Cortex of kidney (tissue), 1 donor: Measurements from ENCODE around the gene LCN6.
"Not testable (repeated sequence)": the region's sequence is repeated elsewhere in the genome, so short reads cannot be mapped to it uniquely, and the experiment has no call there.

ENCODE experiments used
- DNase-seq: peaks from one replicate; lab custom pipeline; 2025; lab: John Stamatoyannopoulos, UW

Gene LCN6

GRCh38 chr9:136709454-136710109 is 38.7 kb downstream of the LCN6 start:
- DNase-seq = no peak

- DNase-seq = no peak
These were observed 40.3 kb downstream of the LCN6 start for GRCh38 chr9:136707849-136708517.

GRCh38 chr9:136707011-136707410 is 41.3 kb downstream of the LCN6 start:
- DNase-seq = no peak

DNA sequence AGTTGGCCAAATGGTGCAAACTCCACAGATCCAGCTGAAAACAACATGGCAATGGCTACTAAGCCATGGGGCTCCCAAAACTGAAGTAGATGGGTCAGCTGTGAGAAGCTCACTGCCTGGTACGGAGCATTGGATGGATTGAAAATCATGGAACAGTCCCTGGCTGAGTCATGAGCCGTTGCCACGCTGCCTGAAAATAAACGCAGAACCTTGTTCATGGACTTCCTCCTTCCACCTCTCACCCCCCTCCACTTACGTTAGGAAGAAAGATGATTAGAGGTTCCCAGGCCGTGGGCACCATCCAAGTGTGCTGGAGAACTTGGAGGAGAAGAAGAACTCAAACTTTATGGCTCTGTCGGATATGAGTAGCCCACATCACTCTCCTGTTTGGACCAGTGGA is 42.8 kb downstream of the LCN6 start:
- no peak for DNase-seq

DNA sequence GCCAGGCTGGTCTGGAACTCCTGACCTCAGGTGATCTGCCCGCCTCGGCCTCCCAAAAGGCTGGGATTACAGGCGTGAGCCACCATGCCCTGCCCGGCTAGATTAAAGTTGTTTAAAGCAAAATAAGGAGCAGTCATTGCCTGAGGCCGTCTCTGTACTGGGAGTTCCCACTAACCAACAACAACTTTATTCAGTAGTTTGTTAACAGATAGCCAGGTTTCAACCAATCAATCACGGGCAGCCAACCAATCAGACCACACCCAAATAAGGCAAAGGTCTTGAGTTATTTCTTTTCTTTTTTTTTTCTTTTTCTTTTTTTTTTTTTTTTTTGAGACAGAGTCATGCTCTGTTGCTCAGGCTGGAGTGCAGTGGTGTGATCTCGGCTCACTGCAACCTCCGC is 43.6 kb downstream of the LCN6 start:
- not testable (repeated sequence) for DNase-seq

- no peak for DNase-seq
These were observed 45.0 kb downstream of the LCN6 start for GRCh38 chr9:136703276-136703860.

GRCh38 chr9:136701668-136702053 is 46.7 kb downstream of the LCN6 start:
- no peak for DNase-seq

- DNase-seq = no peak
These were observed 47.2 kb downstream of the LCN6 start for GRCh38 chr9:136700959-136701667.

- DNase-seq = no peak
These were observed 48.0 kb downstream of the LCN6 start for GRCh38 chr9:136700304-136700703.

DNA sequence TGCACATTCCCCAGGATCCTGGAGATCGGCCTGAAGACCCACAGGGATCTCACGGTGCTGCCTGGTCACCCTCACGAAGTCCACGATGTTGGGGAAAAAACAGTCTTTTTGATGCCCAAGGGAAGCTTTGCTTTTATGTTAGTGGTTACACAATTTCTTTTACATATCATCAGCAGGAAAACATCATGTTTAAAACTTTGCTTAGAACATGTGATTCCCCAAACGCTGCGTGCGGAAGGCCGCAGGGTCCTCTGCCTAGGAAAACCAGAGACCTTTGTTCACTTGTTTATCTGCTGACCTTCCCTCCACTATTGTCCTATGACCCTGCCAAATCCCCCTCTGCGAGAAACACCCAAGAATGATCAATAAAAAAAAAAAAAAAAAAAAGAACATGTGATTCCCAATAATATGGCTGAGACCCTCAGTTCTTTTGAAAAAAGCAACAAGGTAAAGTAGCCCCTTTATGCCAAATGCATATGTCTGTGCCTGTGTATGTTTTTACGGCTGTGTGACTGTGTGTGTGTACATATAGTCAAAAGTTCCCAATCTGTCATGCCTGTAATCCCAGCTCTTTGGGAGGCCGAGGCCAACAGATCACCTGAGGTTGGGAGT is 49.6 kb downstream of the LCN6 start:
- no peak for DNase-seq

- DNase-seq = no peak
These were observed 50.4 kb downstream of the LCN6 start for GRCh38 chr9:136697821-136698526.

DNA sequence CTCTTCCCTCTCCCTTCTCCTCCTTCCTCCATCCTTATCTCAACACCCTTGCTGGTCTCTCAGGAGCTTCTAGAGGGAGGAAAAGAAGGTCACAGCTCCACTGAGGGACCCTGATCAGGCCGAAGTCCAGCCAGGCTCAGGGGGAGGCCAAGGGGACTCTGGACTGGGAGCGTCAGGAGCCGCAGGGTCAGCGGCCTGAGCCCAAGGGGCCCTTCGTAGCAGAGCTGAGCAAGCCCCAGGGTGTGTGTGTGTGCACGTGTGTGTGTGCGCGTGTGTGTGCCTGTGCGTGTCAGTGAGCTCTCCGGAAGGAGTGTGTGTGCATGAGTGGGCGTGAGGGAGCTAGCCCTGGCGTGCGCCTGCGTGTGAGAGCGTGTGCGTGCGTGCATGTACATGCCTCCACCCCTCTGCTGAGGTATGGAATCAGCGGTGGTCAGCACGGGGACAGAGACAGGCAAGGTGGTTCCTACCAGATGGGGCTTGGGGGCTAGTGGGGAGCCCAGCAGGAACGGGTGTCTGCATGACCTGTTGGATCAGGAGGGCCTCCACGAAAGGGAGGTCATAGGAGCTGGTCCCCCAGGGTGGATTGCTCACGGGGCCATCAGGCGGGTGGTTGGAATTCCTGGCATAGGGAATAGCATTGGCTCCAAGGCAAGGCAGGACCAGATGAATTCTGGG is 51.0 kb downstream of the LCN6 start:
- DNase-seq = no peak

GRCh38 chr9:136696502-136696901 is 51.8 kb downstream of the LCN6 start:
- no peak for DNase-seq

- DNase-seq = no peak
These were observed 52.4 kb downstream of the LCN6 start for GRCh38 chr9:136695955-136696354.

DNA sequence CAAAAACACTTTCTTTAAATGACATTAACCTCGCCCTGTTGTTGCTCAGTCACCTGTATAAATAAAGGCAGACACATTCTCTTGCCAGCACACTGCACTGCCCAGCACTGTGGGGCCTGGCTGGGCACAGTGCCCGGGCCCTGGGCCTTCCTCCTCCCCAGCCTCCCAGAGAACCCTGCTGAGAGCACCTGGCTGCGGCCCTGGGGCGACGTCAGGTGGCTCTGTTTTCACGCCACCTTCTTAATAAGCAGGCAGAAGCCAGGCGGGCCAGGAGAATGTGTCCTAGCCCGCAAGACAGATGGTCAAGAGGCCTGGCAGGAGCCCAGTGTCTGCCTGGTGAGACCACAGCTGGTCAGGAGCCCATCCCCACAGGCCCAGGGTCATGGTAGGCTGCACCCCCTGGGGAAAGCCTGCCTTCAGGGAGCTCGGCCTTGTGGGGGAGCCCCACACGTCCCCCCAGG is 52.9 kb downstream of the LCN6 start:
- no peak for DNase-seq

- no peak for DNase-seq
These were observed 53.5 kb downstream of the LCN6 start for GRCh38 chr9:136694872-136695247.

DNA sequence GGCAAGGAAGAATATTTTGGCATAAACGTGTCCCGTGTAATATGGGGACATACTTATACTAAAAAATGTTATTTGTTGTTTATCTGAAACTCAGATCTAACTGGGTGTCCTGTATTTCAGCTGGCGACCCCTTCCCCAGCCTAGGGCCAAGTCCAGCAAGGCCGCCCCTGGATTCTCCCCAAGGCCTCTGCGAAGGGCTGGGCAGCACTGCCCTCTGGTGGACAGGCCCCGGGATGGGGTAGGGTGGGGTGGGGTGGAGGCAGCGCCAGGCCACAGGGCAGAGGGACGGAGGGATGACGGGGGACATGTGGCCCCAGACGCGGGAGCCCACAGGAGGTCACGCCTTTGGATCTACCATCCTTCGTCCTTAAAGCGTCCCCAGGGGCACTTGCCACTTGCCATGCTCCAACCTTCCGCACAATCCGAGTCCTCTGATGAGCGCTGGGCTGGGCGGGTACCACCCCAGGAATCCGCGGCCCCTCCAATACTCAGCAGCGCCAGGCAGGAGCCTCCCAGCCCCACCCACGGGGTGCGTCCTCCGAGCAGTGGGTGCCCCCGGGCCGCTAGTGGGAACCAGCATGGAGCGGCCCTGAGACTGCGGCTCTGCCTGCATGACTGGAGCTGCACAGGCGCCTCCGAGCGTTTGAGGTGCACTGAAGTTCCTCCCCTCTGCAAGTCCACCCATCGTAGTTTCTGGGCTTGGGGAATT is 54.0 kb downstream of the LCN6 start:
- no peak for DNase-seq
